GM18868 (cell line): ENCODE measurements around the gene PICALM.
A peak's percentile ranks its signal among the peaks of the same experiment; 100 is the strongest.
"Not testable (repeated sequence)": the region's sequence is repeated elsewhere in the genome, so short reads cannot be mapped to it uniquely, and the experiment has no call there.

ENCODE experiments used
- ATAC-seq: cut with Tn5 transposase; IDR thresholded peaks from one replicate; pipeline ENCODE4 v1.9.1; 2021; ENCODE audit warnings: mild to moderate bottlenecking, moderate library complexity; ENCODE audit not compliant: unreplicated experiment

The PICALM gene

GRCh38 chr11:85947431-85948272, 121.2 kb downstream of the PICALM start:
- peak; percentile 68 for ATAC-seq

GRCh38 chr11:85946221-85946620, 122.7 kb downstream of the PICALM start:
- ATAC-seq: no peak

GRCh38 chr11:85945788-85946187, 123.1 kb downstream of the PICALM start:
- no peak for ATAC-seq

- ATAC-seq: no peak
Observed at GRCh38 chr11:85945296-85945695, 123.6 kb downstream of the PICALM start.

GRCh38 chr11:85941380-85941973, 127.4 kb downstream of the PICALM start:
- peak; percentile 76 for ATAC-seq

GRCh38 chr11:85939099-85940015, 129.5 kb downstream of the PICALM start:
- no peak for ATAC-seq

- ATAC-seq: no peak
Observed at GRCh38 chr11:85937835-85938234, 131.0 kb downstream of the PICALM start.

GRCh38 chr11:85935751-85936150, 133.1 kb downstream of the PICALM start:
- no peak for ATAC-seq

- no peak for ATAC-seq
Observed at GRCh38 chr11:85934596-85935169, 134.2 kb downstream of the PICALM start.

GRCh38 chr11:85930879-85931366, 138.0 kb downstream of the PICALM start:
- no peak for ATAC-seq

- not testable (repeated sequence) for ATAC-seq
Observed at GRCh38 chr11:85926653-85927214, 142.2 kb downstream of the PICALM start.

GRCh38 chr11:85923455-85923854, 145.4 kb downstream of the PICALM start:
- no peak for ATAC-seq

GRCh38 chr11:85922367-85922766, 146.5 kb downstream of the PICALM start:
- ATAC-seq: peak; percentile 100

GRCh38 chr11:85918910-85919794, 149.7 kb downstream of the PICALM start:
- no peak for ATAC-seq

GRCh38 chr11:85914425-85914824, 154.5 kb downstream of the PICALM start:
- ATAC-seq: no peak

GRCh38 chr11:85913513-85913912, 155.4 kb downstream of the PICALM start:
- no peak for ATAC-seq

GRCh38 chr11:85912414-85912813, 156.5 kb downstream of the PICALM start:
- no peak for ATAC-seq
